ENCODE data around the gene ANKH.

ANKH gene

DNA sequence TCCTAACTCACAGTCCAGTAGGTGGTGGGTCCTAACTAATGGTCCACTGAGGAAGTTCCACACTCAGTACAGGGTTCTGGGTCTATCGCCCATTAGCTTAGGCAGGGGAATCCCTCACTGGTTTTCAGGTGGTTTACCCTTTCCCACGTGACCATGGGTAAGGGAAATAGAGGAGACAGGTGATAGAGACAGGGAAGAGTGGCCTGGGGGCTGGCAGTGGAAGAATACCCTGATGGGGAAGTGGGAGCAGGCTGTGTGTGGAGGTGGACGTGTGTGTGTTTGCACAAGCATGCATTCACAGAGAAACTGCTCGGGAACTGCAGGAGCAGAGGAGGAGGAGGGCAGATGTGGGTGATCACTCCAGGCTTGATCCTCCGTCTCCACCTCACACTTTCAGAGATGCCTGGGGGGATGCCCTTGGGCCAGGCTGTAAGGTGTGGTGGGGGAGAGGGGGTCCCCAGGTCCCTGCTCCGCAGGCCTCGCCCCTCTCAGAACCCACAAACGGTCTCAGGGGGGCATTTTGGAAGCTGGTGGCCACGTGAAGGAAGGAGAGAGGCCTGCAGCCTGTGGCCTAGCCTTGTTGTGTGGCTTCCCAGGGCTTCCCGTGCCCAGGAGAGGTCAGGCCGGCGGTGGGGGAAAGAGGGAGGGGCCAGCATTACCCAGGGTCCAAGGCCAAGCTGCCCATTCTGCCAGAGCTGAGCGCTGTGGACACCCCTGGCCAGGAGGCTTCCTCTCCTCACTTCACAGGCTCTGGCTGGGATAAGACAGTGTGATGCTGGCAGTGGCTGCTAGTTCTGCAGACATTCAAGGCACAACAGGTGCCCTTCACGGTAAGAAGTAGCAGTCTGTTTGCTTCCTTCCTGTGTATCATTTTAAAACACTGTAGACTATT, 127.0 kb downstream of the ANKH start:
- TF ChIP-seq GATA2 (IDR thresholded peaks at IDR 0.05; ENCODE audit: low read depth, low read length) (no peak), GATA3 (IDR thresholded peaks at IDR 0.05; ENCODE audit: low read depth, low read length) (no peak)

DNA sequence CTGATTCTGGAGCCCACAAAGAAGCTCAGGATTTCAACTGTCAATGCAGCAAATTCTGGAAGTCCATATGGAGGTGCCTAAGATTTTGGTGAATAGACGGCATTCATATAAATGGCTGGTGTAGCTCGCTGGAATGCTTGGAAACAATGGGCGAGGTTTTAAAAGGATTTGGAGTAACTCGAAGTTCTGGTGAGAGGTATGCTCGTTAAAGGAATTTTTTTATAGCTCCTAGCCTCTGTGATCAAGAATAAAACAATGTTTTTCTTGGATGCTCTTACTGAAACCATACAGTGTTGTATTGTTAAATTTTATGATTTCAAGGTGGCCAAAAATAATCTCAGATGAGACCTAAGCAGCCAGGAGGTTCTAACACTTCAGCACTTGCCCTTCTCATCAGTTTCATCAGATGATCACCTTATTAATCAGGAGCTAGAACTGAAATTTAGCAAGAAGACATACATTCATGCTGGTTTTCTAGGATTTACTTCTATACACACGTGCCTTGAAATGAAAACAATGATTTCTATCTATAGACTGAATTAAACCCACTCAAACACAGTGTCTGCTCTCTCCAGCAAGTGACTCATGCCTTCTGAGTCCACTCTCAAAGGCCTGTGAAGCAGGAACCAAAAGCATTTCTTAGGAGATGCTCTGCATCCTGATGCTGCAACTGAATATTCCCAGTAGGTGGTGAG, 127.8 kb downstream of the ANKH start:
- TF ChIP-seq GATA3 (IDR thresholded peaks at IDR 0.05; ENCODE audit: low read depth, low read length) (no peak), GATA2 (IDR thresholded peaks at IDR 0.05; ENCODE audit: low read depth, low read length) (no peak)

DNA sequence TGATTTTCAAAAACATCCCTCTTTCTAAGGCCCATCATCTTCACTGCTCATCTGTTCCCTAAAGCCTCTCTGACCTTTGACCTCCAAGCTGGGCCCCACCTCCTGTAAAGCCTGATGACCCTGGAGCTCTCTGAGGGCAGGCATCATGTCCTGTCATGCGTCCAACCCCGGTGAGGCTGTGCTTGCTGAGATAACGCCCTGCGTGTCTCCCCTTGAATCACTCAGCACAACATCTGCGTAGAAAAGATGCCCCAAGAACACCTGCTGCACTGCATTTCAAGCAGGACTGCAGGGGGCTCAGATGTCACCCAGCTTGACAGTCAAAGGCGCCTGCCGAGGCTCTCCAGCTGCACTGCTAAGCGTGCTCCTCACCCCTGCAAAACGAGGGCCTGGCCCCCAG, 129.1 kb downstream of the ANKH start:
- no peak for TF ChIP-seq GATA3 (IDR thresholded peaks at IDR 0.05; ENCODE audit: low read depth, low read length)
- no peak for TF ChIP-seq GATA2 (IDR thresholded peaks at IDR 0.05; ENCODE audit: low read depth, low read length)

DNA sequence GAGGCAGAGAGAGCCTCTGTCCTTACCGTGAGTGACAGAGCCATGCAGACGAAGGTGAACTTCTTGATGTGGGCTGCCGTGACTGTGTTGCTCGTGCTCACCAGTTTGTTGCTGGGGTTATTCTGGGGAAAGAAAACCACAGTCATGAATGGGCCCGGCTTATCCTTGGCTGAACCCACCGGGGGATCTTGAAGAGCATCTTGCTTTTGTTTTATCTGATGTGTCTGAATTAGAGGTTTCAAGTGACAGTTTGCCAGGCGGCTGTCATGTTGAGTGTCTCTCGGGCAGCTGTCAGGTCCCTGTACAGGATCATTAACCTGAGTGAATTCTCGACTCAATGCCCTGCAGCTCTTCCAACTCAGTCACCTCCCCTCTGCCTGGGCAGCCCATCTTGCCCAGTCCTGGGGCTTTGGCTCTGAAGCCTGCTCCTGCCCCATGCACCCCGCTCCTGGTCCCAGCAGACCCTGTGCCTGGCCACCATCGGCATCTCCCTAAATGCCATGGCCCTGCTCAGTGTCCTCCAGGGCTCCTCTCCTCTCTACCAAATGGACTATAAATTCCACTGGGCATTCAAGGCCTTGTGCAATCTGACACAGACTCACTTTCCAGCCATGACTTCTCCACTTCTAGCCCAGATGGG, 129.7 kb downstream of the ANKH start:
- no peak for TF ChIP-seq GATA3 (IDR thresholded peaks at IDR 0.05; ENCODE audit: low read depth, low read length)
- no peak for TF ChIP-seq GATA2 (IDR thresholded peaks at IDR 0.05; ENCODE audit: low read depth, low read length)

DNA sequence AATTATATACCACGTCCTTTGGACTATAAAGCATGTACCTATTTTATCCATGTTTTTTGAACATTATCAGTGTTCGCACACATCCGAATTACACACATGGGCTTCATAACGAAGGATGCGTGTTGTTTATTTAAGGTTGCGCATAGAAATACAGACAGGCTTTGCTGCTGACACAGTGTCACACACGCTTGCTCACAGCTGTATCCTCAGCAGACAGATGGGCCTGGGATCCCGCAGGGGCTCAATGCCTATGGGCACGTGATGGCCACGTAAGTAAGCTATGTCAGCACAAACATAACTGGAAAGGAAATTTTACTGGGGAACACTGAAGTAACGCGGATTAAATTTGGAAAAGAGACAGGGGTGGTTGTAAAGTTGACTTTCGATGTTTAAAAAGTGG, 130.4 kb downstream of the ANKH start:
- TF ChIP-seq GATA3 (IDR thresholded peaks at IDR 0.05; ENCODE audit: low read depth, low read length) (no peak), GATA2 (IDR thresholded peaks at IDR 0.05; ENCODE audit: low read depth, low read length) (no peak)

DNA sequence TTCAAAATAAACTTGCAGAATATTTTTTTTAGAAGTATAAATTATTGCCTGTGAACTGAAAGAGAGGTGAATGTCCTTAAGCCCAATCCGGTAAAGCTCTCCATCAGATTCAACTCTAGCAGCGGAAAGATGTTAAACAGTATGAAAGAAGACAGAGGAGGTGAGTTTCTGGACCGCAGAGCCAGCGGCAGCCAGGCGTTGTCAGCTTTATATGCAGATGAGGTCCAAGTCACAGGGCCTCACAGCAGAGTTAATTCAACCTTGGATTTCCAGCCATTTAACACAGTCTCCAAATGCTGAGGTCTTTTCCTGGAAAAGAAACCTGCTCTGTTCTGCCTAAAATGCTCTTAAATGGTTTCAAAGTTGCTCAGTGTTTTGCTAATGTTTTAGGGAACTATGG, 131.6 kb downstream of the ANKH start:
- no peak for TF ChIP-seq GATA3 (IDR thresholded peaks at IDR 0.05; ENCODE audit: low read depth, low read length)
- TF ChIP-seq GATA2 (IDR thresholded peaks at IDR 0.05; ENCODE audit: low read depth, low read length) = no peak

DNA sequence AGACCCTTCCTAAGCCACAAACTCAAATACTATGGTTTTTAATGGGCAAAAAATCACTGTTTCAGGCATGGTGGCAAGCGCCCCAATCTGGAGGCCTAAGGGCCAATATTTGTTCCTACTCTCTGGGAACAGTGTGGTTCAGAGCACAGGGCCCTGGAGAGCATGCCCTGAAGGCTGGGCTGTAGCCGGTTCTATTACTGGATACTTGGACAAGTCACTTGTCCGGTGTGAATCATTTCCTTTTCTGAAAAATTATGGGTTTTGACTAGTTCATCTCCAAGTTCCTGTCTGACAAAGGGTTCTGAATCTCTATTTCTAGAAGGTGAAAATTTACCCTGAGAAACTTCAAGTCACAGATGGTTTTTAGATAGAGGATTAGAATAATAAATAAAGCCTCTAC, 132.0 kb downstream of the ANKH start:
- no peak for TF ChIP-seq GATA2 (IDR thresholded peaks at IDR 0.05; ENCODE audit: low read depth, low read length)
- TF ChIP-seq GATA3 (IDR thresholded peaks at IDR 0.05; ENCODE audit: low read depth, low read length) = no peak

DNA sequence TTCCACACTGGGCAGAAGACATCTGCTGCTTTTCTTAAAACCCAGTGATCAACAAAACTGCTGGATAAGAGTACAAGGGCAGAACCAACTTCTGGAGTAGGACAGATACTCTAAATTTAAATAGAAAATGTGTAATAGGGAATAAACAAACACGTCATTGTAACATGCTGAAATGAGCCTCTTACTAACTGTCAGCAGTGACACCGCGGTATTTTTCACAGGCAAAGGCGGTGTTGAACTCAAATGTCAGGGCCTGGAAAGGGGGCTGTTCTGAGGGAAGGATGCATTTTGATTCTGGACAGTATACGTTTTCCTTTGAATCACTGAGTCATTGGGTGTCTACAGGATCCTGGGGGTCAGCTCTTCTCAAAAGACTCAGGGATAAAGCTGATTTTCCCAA, 133.5 kb downstream of the ANKH start:
- TF ChIP-seq GATA3 (IDR thresholded peaks at IDR 0.05; ENCODE audit: low read depth, low read length) (no peak), GATA2 (IDR thresholded peaks at IDR 0.05; ENCODE audit: low read depth, low read length) (no peak)

DNA sequence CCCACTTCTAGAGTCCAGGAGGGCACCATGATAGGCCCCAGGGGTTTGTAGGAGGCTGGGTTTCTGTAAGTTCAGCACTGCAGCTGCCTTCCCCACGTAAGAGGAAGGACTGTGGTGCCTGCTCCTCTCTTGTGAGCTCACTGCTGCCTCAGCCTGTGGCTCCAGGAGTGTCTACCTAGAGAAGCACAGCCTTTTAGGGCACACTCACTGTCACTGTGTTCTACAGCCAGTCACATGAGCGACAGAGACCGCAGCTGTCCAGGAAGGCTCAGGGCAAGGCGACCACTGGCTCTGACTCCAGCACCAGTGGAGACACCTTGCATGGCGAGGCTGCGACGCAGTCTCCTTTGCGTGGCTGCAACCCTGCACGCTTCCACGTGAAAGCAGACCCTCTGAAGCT, 134.3 kb downstream of the ANKH start:
- no peak for TF ChIP-seq GATA3 (IDR thresholded peaks at IDR 0.05; ENCODE audit: low read depth, low read length)
- no peak for TF ChIP-seq GATA2 (IDR thresholded peaks at IDR 0.05; ENCODE audit: low read depth, low read length)

DNA sequence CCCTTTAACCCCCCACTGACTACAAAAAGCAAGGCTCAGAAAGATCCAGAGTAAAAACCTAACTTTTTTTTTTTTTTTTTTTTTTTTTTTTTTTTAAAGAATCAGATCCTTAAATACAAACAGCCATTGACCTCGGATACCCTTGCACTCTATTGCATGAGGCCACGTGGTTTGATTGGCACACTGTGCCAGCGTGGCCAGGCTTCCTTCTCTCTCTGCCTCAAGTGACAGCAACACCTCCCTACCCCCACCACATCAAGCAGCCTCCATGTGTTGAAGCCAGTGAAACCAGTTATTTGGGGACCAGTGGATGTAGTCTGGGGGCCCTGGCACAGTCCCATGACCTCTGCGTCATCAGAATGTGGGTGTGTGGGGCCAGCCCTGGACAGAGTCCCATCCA, 135.6 kb downstream of the ANKH start:
- no peak for TF ChIP-seq GATA3 (IDR thresholded peaks at IDR 0.05; ENCODE audit: low read depth, low read length)

DNA sequence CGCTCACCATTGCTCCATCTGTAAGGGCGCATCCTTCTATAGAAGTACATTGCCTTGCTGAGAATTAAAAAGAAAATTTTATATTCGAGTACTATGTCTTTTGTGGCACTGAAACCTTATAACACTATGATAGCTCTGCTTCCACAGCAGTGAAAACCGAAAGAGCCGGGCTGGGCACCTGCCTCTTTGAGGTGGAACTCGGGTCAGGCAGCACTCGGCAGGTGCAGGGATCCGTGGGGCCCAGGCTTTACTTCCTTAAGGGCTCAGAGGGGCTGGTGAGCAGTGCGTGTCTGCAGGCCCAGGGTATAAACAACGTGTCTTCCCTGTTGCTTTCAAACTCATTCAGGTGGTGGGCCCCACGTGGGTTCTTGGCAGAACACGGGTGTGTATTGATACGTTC, 137.2 kb downstream of the ANKH start:
- TF ChIP-seq GATA2 (IDR thresholded peaks at IDR 0.05; ENCODE audit: low read depth, low read length) (no peak), GATA3 (IDR thresholded peaks at IDR 0.05; ENCODE audit: low read depth, low read length) (no peak)

DNA sequence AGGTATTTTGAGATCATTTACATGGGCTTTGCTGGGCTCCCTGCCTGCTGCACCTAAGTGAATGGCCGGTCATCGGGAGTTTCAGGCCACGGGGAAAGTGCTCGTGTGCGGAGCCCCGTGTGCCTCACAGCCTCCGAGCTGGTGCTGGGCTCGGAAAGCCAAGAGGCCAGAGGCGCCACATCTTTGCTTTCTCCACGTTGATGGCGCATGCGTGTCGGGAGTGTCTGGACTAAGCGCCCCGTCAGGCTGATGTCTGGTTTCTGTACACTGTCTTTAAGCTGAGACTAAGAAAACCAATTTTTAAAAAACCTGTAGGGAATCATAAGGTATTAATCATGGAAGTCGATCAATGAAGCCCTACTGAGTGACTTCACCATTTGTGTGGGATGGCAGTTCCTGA, 137.9 kb downstream of the ANKH start:
- TF ChIP-seq GATA2 (IDR thresholded peaks at IDR 0.05; ENCODE audit: low read depth, low read length) = no peak
- no peak for TF ChIP-seq GATA3 (IDR thresholded peaks at IDR 0.05; ENCODE audit: low read depth, low read length)

DNA sequence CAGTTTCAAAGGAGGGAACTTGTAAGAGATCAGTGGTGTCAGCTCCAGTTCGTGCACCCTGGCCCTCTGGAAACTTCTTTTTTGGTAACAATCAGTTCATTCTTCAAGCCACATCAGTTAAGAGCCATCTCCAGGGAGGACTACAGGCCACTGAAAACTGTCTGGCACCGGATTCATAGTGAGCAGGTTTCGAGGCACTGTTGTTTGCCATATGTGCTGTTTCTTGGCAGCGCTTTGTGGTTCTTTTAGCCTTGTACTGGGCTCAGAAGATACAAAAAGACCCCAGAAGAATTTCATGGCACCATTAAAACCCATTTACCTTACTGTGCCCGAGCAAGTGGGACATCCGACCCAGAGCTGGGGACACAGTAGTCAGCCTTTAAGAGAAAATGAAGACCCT, 138.6 kb downstream of the ANKH start:
- TF ChIP-seq GATA2 (IDR thresholded peaks at IDR 0.05; ENCODE audit: low read depth, low read length) (no peak), GATA3 (IDR thresholded peaks at IDR 0.05; ENCODE audit: low read depth, low read length) (no peak)

DNA sequence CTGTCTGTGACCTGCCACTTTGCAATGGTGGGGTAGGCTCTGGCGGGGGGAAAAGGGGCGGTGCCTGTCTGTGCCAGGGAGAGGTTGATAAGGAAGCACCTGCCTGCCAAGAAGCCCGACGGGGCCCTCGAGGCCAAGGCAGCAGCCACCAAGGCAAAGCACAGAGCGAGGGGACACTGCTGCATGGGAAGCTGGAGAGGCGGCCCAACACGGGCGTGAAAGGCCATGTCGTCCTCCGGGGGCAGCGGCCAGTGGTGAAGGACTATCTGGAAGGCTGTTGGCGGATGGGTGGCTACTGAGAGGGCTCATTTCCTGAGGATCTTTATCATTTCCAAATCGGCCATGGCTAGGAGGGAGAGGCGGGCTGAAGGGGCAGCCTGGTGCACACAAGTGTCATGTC, 140.7 kb downstream of the ANKH start:
- TF ChIP-seq GATA3 (IDR thresholded peaks at IDR 0.05; ENCODE audit: low read depth, low read length) (no peak), GATA2 (IDR thresholded peaks at IDR 0.05; ENCODE audit: low read depth, low read length) (no peak)

DNA sequence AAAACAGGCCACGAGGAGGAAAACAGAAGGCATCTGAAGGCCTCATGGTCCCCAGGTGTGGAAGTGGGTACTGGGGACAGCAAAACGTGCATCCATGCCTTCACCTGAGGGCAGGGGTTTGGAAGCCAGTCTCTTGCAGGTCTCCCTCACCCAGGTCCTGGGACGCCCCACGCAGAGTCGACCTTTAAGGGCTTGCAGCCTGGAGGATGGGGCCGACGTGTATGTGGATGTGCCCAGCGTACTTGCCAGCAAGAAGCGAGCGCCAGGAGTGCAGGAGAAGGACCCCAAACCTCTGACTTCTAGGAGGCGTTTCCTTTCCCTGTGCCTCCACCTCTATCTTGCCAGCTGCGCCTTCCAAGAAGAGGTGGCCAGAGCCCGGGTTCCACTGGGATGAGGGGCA, 141.1 kb downstream of the ANKH start:
- no peak for TF ChIP-seq GATA2 (IDR thresholded peaks at IDR 0.05; ENCODE audit: low read depth, low read length)
- TF ChIP-seq GATA3 (IDR thresholded peaks at IDR 0.05; ENCODE audit: low read depth, low read length) = no peak
